Tibial artery (tissue), 4 donors: ENCODE data around the gene JOSD1.

Source experiments
- DNase-seq, 2 donors: peaks; one replicate each; pipeline ENCODE4 v3.0.0-alpha.2; 2019
- H3K27ac ChIP-seq, 2 donors: fragments of 200-600 bp; sonication (generic) in 1 of 2; 1 replicate in 1 of 2; 2 replicates in 1 of 2; pipeline ENCODE4 v1.5.1; 2018 to 2019; ENCODE audit warnings: mild to moderate bottlenecking in 1 of 2
- H3K27me3 ChIP-seq, 2 donors: fragments of 200-600 bp; sonication (generic) in 1 of 2; one replicate each; pipeline versions ENCODE4 v1.5.1 to v1.6.0; 2016 to 2019
- H3K36me3 ChIP-seq, 3 donors: fragments of 200-600 bp; sonication (generic) in 2 of 3; one replicate each; pipeline ENCODE4 v1.5.1; 2016 to 2019; ENCODE audit warnings: mild to moderate bottlenecking in 2 of 3
- H3K4me1 ChIP-seq, 4 donors: fragments of 200-600 bp; sonication (generic) in 2 of 4; 1 replicate in 3 of 4; 2 replicates in 1 of 4; pipeline ENCODE4 v1.5.1; 2016 to 2019
- H3K4me3 ChIP-seq, 2 donors: fragments of 200-600 bp; sonication (generic) in 1 of 2; 1 replicate in 1 of 2; 2 replicates in 1 of 2; pipeline ENCODE4 v1.5.1; 2018 to 2019; ENCODE audit warnings: mild to moderate bottlenecking in 2 of 2
- H3K9me3 ChIP-seq, 3 donors: fragments of 200-600 bp; sonication (generic) in 1 of 3; one replicate each; pipeline ENCODE4 v1.5.1; 2016 to 2019
- CTCF ChIP-seq, 2 experiments: fragments of 200-600 bp in 1 of 2; fragments of 450-650 bp in 1 of 2; IDR thresholded peaks; one replicate each; pipeline ENCODE4 v1.5.1; 2017 to 2019; ENCODE audit warnings: antibody characterized with exemption in 2 of 2, mild to moderate bottlenecking in 1 of 2, moderate library complexity in 1 of 2
- intact Hi-C: fragments of 100-400 bp; cut with DNase I; formaldehyde crosslinking; loops from one replicate; pipeline ENCODE4 v1.15.0; 2023; ENCODE audit warnings: low total_unique reads

JOSD1 gene

GRCh38 chr22:38638728-38639127 lies 62.0 kb downstream of the JOSD1 start:
- no peaks in the 10 kb centered on the region for H3K9me3 ChIP-seq
- intact Hi-C loops: no loop called here
- no peaks in the 10 kb centered on the region for H3K4me1 ChIP-seq
- H3K4me3 ChIP-seq: no peak overlapping the region
- H3K27ac ChIP-seq: no peak overlapping the region
- peaks cover 0 to 9% (median 0%) of the 10 kb centered on the region in 3 donors for H3K36me3 ChIP-seq
- no peaks in the 10 kb centered on the region for H3K27me3 ChIP-seq
- no peak for TF ChIP-seq CTCF (IDR thresholded peaks at IDR 0.05)
- DNase-seq: no peak

GRCh38 chr22:38638216-38638615 lies 62.5 kb downstream of the JOSD1 start:
- Histone ChIP-seq H3K4me1 (no peaks in the 10 kb centered on the region), H3K9me3 (no peaks in the 10 kb centered on the region), H3K27me3 (no peaks in the 10 kb centered on the region), H3K36me3 (peaks cover 0 to 9% (median 0%) of the 10 kb centered on the region in 3 donors), H3K4me3 (no peak overlapping the region), H3K27ac (no peak overlapping the region)
- TF ChIP-seq CTCF (IDR thresholded peaks at IDR 0.05): no peak
- intact Hi-C loops: no loop called here
- no peak for DNase-seq
